ENCODE results near the gene PROX1. TPM values are rescaled to one million over a fixed set of nuclear protein-coding genes. Genes with fewer than 3 reads are reported as not detected.

Gene PROX1
- total and polyA plus RNA-seq, 2 of the 8 experiments (the other 6 are each of a cell fraction or from before 2014, with no cell fraction given): 0.30 to 2.0 TPM

DNA sequence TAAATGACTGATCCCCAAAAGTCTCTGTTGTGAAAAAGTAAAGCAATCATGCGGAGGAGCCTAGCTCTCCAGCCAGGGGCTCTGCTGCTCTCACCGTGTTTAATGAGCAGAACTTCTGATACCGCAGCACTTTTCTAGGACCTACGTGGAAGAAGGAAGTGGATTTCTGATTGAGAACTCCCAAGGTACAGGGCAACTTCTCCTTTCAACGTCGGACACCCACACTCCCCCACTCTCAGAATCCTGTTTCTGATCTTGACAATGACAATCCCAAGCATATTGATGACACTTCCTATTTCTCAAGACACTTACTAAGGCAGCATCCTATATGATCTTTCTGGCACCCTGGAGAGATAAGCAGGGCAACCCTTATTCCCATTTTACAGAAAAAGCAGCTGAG is 78.4 kb downstream of the PROX1 start:
- Histone ChIP-seq H2BK120ac (replicated peaks; ENCODE audit: low read depth, low read length) (no peak overlapping the region), H2AFZ (ENCODE audit: low read length) (no peak overlapping the region), H3K23ac (ENCODE audit: insufficient read length) (no peak overlapping the region), H3K18ac (ENCODE audit: extremely low read depth, low read length) (no peak overlapping the region), H3K79me2 (ENCODE audit: control insufficient read depth in 1 of 2, insufficient read depth in 2 of 2, low read length in 2 of 2) (no peaks in the 10 kb centered on the region), H4K91ac (replicated peaks; ENCODE audit: insufficient read length, low read length) (no peak overlapping the region), H3K56ac (replicated peaks; ENCODE audit: insufficient read length, low read depth, low read length) (no peak overlapping the region), H3K27ac (ENCODE audit: low read depth, low read length) (no peak overlapping the region), H4K5ac (ENCODE audit: insufficient read length, low read depth, low read length) (no peak overlapping the region), H2BK15ac (ENCODE audit: low read length) (no peak overlapping the region), H3K4me3 (ENCODE audit: extremely low read depth in 1 of 4, insufficient read depth in 2 of 4, low read depth in 3 of 4, low read length in 4 of 4) (no peak overlapping the region), H3K27me3 (replicated peaks in 1 of 4; ENCODE audit: control insufficient read depth in 3 of 4, extremely low read depth in 1 of 4, insufficient read depth in 3 of 4, low read length in 3 of 4) (no peaks in the 10 kb centered on the region), H3K4me1 (replicated peaks in 1 of 4; ENCODE audit: control insufficient read depth in 3 of 4, insufficient read depth in 4 of 4, low read length in 3 of 4) (no peaks in the 10 kb centered on the region), H2BK12ac (ENCODE audit: low read depth, low read length) (no peak overlapping the region), H3K23me2 (ENCODE audit: low read depth, low read length) (no peaks in the 10 kb centered on the region; the same call in 1 of the 2 replicates), H3K14ac (ENCODE audit: insufficient read length) (no peak overlapping the region), H3K36me3 (ENCODE audit: control insufficient read depth in 2 of 4, insufficient read depth in 4 of 4, low read length in 3 of 4) (no peaks in the 10 kb centered on the region), H4K8ac (ENCODE audit: extremely low read depth, insufficient read depth, low read length) (no peak overlapping the region), H3K4ac (replicated peaks; ENCODE audit: insufficient read length, low read depth, low read length) (no peak overlapping the region), H3K4me2 (ENCODE audit: insufficient read depth in 1 of 2, low read depth in 2 of 2, low read length in 2 of 2) (no peak overlapping the region), H2BK5ac (ENCODE audit: low read depth, low read length) (no peak overlapping the region), H3K9me3 (ENCODE audit: insufficient read depth in 2 of 2, low read depth in 1 of 2, low read length in 1 of 2) (no peaks in the 10 kb centered on the region), H4K20me1 (replicated peaks in 1 of 2; ENCODE audit: control insufficient read depth in 1 of 2, insufficient read depth in 2 of 2, low read length in 2 of 2) (no peaks in the 10 kb centered on the region), H2AK5ac (ENCODE audit: low read depth, low read length) (no peak overlapping the region), H2BK20ac (ENCODE audit: low read length) (no peak overlapping the region), H3K9ac (replicated peaks in 1 of 4; ENCODE audit: extremely low read depth in 1 of 4, low read depth in 3 of 4, low read length in 3 of 4) (no peak overlapping the region), H3K79me1 (ENCODE audit: low read depth, low read length) (no peaks in the 10 kb centered on the region)
- ChIA-PET POLR2A (ENCODE audit: partially characterized antibody) (no interaction called here), CTCF (ENCODE audit: partially characterized antibody) (interaction anchor here (0.8 kb wide), 1 partner anchor 33 kb away, joined by 3 read pairs; no protein-coding TSS in a partner anchor)
- DNase-seq (ENCODE audit: low read depth in 1 of 2, low spot score in 2 of 2) (no peak), FAIRE-seq (no peak)
- WGBS, 2 experiments (ENCODE audit: extremely low coverage in 1 of 2, insufficient coverage in 1 of 2, insufficient read length in 1 of 2, insufficient replicate concordance in 2 of 2, low coverage in 1 of 2, low lambda C conversion rate in 2 of 2, missing lambda C conversion rate in 1 of 2): 87% methylated on average over 6 of the region's 6 CpGs; no CpG with 5 or more reads in 1 of the 2 experiments
- TF ChIP-seq CTBP2 (IDR thresholded peaks at IDR 0.05; ENCODE audit: borderline replicate concordance, insufficient read depth, insufficient read length, low read length) (no peak), RBBP5 (IDR thresholded peaks at IDR 0.05; ENCODE audit: borderline replicate concordance, low read depth, low read length) (no peak), TCF12 (IDR thresholded peaks at IDR 0.05; ENCODE audit: low read depth, low read length) (no peak), TEAD4 (IDR thresholded peaks at IDR 0.05; ENCODE audit: low read depth, low read length) (no peak), FOSL1 (IDR thresholded peaks at IDR 0.05; ENCODE audit: insufficient read depth, low read depth, low read length) (no peak), KDM4A (IDR thresholded peaks at IDR 0.05; ENCODE audit: low read depth, low read length, severe bottlenecking) (no peak), POLR2AphosphoS5 (IDR thresholded peaks at IDR 0.05; ENCODE audit: low read depth, low read length) (no peak), JUND (IDR thresholded peaks at IDR 0.05; ENCODE audit: low read length) (no peak), POU5F1 (IDR thresholded peaks at IDR 0.05; ENCODE audit: low read depth, low read length) (no peak), SRF (IDR thresholded peaks at IDR 0.05; ENCODE audit: low read depth, low read length) (no peak), CBX8 (IDR thresholded peaks at IDR 0.05; ENCODE audit: borderline replicate concordance, low read depth, low read length) (no peak), EP300 (IDR thresholded peaks at IDR 0.05; ENCODE audit: borderline replicate concordance in 1 of 2, low read depth in 2 of 2, low read length in 2 of 2) (no peak), JUN (IDR thresholded peaks at IDR 0.05; ENCODE audit: low read depth, low read length) (no peak), TBP (IDR thresholded peaks at IDR 0.05; ENCODE audit: low read depth, low read length) (no peak), MAFK (IDR thresholded peaks at IDR 0.05; ENCODE audit: low read depth, low read length) (no peak), KDM1A (IDR thresholded peaks at IDR 0.05; ENCODE audit: borderline replicate concordance, low read length) (no peak)
